B cell (primary cell): Measurements from ENCODE around the gene MYO18A. TPM values are rescaled to one million over a fixed set of nuclear protein-coding genes. Genes with fewer than 3 reads are reported as not detected.

Source experiments
- ATAC-seq: fragments of 200-7000 bp; cut with Tn5 transposase; one replicate; pipeline ENCODE4 v1.10.0; 2021; ENCODE audit warnings: low read depth, mild to moderate bottlenecking, moderate number of reproducible peaks, moderate library complexity
- CTCF ChIA-PET: fragments of 350-600 bp; sonication (Branson Sonifier 250); formaldehyde crosslinking; loops from one replicate; lab custom pipeline; 2021; ENCODE audit warnings: antibody characterized with exemption, inconsistent platforms; lab: Charles Lee
- POLR2A ChIA-PET: fragments of 350-600 bp; sonication (Branson Sonifier 250); formaldehyde crosslinking; loops from one replicate; lab custom pipeline; 2021; ENCODE audit warnings: antibody characterized with exemption; lab: Charles Lee
- DNase-seq: peaks from one replicate; pipeline ENCODE4 v3.0.0; 2013
- H2AFZ ChIP-seq: 2 replicates; pipeline ENCODE4 v1.6.1; 2012; ENCODE audit warnings: mild to moderate bottlenecking, low read depth, low read length; ENCODE audit not compliant: insufficient read depth, poor library complexity, severe bottlenecking
- H3K27ac ChIP-seq, 2 donors: 1 replicate in 1 of 2; 2 replicates in 1 of 2; pipeline ENCODE4 v1.5.1; 2012 to 2013; ENCODE audit warnings: low read length in 2 of 2, mild to moderate bottlenecking in 2 of 2, moderate library complexity in 1 of 2
- H3K27me3 ChIP-seq, 4 experiments: fragments of 200-600 bp in 1 of 4; sonication (generic) in 1 of 4; replicated peaks in 1 of 4; 1 replicate in 2 of 4; 2 replicates in 2 of 4; pipeline versions ENCODE4 v1.6.1 to v1.7.0; 2013 to 2016; ENCODE audit warnings: low read length in 3 of 4, mild to moderate bottlenecking in 2 of 4, mixed read lengths in 1 of 4, moderate library complexity in 1 of 4; ENCODE audit not compliant: insufficient read depth in 4 of 4, control insufficient read depth in 3 of 4; ENCODE audit errors: control extremely low read depth in 1 of 4
- H3K36me3 ChIP-seq, 2 experiments: replicated peaks in 1 of 2; 1 replicate in 1 of 2; 2 replicates in 1 of 2; pipeline versions ENCODE4 v1.6.1 to v1.7.1; 2013; ENCODE audit warnings: low read length in 1 of 2; ENCODE audit not compliant: insufficient read depth in 2 of 2, control insufficient read depth in 1 of 2; ENCODE audit errors: control extremely low read depth in 1 of 2, extremely low read depth in 1 of 2
- H3K4me1 ChIP-seq, 2 donors: fragments of 200-600 bp in 1 of 2; sonication (generic) in 1 of 2; 1 replicate in 1 of 2; 2 replicates in 1 of 2; pipeline versions ENCODE4 v1.5.1 to v1.6.1; 2013 to 2017; ENCODE audit warnings: low read length in 2 of 2; ENCODE audit not compliant: control insufficient read depth in 2 of 2, insufficient read depth in 2 of 2
- H3K4me2 ChIP-seq: replicated peaks from 2 replicates; pipeline ENCODE3; 2012; ENCODE audit warnings: mild to moderate bottlenecking, low read depth, low read length; ENCODE audit not compliant: poor library complexity, severe bottlenecking
- H3K4me3 ChIP-seq, 5 experiments: fragments of 200-600 bp in 1 of 5; sonication (generic) in 1 of 5; 1 replicate in 3 of 5; 2 replicates in 2 of 5; pipeline versions ENCODE4 v1.5.1 to v1.7.0; 2011 to 2016; ENCODE audit warnings: low read length in 4 of 5, mild to moderate bottlenecking in 4 of 5, low read depth in 2 of 5, control low read depth in 1 of 5, moderate library complexity in 1 of 5; ENCODE audit not compliant: insufficient read depth in 1 of 5; ENCODE audit errors: control extremely low read depth in 1 of 5, extremely low read depth in 1 of 5
- H3K79me2 ChIP-seq: fragments of 200-600 bp; sonication (generic); one replicate; pipeline ENCODE4 v1.6.0; 2016; ENCODE audit warnings: low read length; ENCODE audit not compliant: control insufficient read depth, insufficient read depth
- H3K9ac ChIP-seq: fragments of 200-600 bp; sonication (generic); 2 replicates; pipeline ENCODE4 v1.6.1; 2017; ENCODE audit warnings: mild to moderate bottlenecking, low read length, moderate library complexity
- H3K9me3 ChIP-seq, 3 donors: one replicate each; pipeline versions ENCODE4 v1.6.1 to v1.7.1; 2013; ENCODE audit warnings: low read length in 2 of 3; ENCODE audit not compliant: control insufficient read depth in 2 of 3, insufficient read depth in 1 of 3; ENCODE audit errors: control extremely low read depth in 1 of 3
- H4K20me1 ChIP-seq: 2 replicates; pipeline ENCODE4 v1.6.0; 2012; ENCODE audit warnings: mild to moderate bottlenecking, low read length; ENCODE audit not compliant: insufficient read depth, control insufficient read depth, poor library complexity, severe bottlenecking
- H3K27ac Mint-ChIP-seq: one replicate; pipeline ENCODE4 v1.8.0; 2021; ENCODE audit warnings: mixed read lengths
- H3K27me3 Mint-ChIP-seq: one replicate; pipeline ENCODE4 v1.8.0; 2021; ENCODE audit warnings: mixed read lengths
- H3K4me1 Mint-ChIP-seq: one replicate; pipeline ENCODE4 v1.8.0; 2021; ENCODE audit warnings: mixed read lengths
- H3K4me3 Mint-ChIP-seq: one replicate; pipeline ENCODE4 v1.8.0; 2021; ENCODE audit warnings: mixed read lengths
- H3K9me3 Mint-ChIP-seq: one replicate; pipeline ENCODE4 v1.8.0; 2022; ENCODE audit warnings: mixed read lengths; ENCODE audit not compliant: insufficient read depth
- CTCF ChIP-seq: fragments of 200-600 bp; IDR thresholded peaks from one replicate; pipeline ENCODE4 v1.8.0; 2022; ENCODE audit warnings: antibody characterized with exemption, mild to moderate bottlenecking
- EZH2 ChIP-seq: IDR thresholded peaks from 2 replicates; pipeline ENCODE4 v1.6.1; 2012; ENCODE audit warnings: borderline replicate concordance, low read depth, mild to moderate bottlenecking, moderate library complexity, low read length; ENCODE audit not compliant: insufficient read depth, poor library complexity, severe bottlenecking
- WGBS: methylation state at CpG from one replicate; pipeline ENCODE4 v1.1.5; 2013; ENCODE audit warnings: missing lambda C conversion rate; ENCODE audit not compliant: insufficient coverage; 5-methylcytosine and 5-hydroxymethylcytosine counted together
- intact Hi-C: fragments of 100-400 bp; cut with micrococcal nuclease; formaldehyde crosslinking; loops from one replicate; pipeline ENCODE4 v1.10.0; 2022
- polyA plus RNA-seq: library from polyadenylated mRNA; depleted of rRNA; stranded (reverse); fragments of >200 nt; gene quantifications from 2 replicates; pipeline ENCODE4 v1.2.3, GENCODE V29; 2012
- total RNA-seq, 2 donors: library from RNA; stranded (reverse); fragments of 120-200 nt in 1 of 2; gene quantifications; 1 replicate in 1 of 2; 2 replicates in 1 of 2; pipeline versions ENCODE4 v1.2.3 to v1.2.4, GENCODE V29; 2013 to 2022

The MYO18A gene
- total and polyA plus RNA-seq, 2 donors (not counting 1 experiment from before 2014, with no cell fraction given): 72.2 to 155 TPM

- H3K4me3 ChIP-seq: no peak overlapping the region
- no peaks in the 10 kb centered on the region for H3K9me3 ChIP-seq
- CTCF ChIA-PET: interaction anchor here (1.3 to 2.2 kb wide), 4 partner anchors 13 to 38 kb away, joined by 3 to 8 read pairs (median 4); partner anchors contain the start of gene MYO18A
- H2AFZ ChIP-seq: no peak overlapping the region
- WGBS: 95% methylated on average over 8 of the region's 11 CpGs
- H3K9me3 Mint-ChIP-seq: no peaks in the 10 kb centered on the region
- intact Hi-C loops: no loop called here
- H3K9ac ChIP-seq: no peak overlapping the region
- H3K27me3 Mint-ChIP-seq: no peaks in the 10 kb centered on the region
- no peak overlapping the region for H3K4me2 ChIP-seq
- no peaks in the 10 kb centered on the region for H4K20me1 ChIP-seq
- no peak for TF ChIP-seq CTCF
- no peak for TF ChIP-seq EZH2
- ATAC-seq (no peak), DNase-seq (no peak)
- peaks cover 0 to 3% of the 10 kb centered on the region in 2 donors for H3K4me1 ChIP-seq
- no peak overlapping the region for H3K27ac ChIP-seq
- H3K4me1 Mint-ChIP-seq: peaks cover 1% of the 10 kb centered on the region
- no peaks in the 10 kb centered on the region for H3K79me2 ChIP-seq
- POLR2A ChIA-PET: no interaction called here
- no peaks in the 10 kb centered on the region for H3K36me3 ChIP-seq
- H3K27me3 ChIP-seq: no peaks in the 10 kb centered on the region
- H3K27ac Mint-ChIP-seq: no peak overlapping the region
- H3K4me3 Mint-ChIP-seq: no peak overlapping the region
Measured at GRCh38 chr17:29162082-29162908, 17.9 kb downstream of the MYO18A start.

GRCh38 chr17:29160253-29160652 is 19.9 kb downstream of the MYO18A start:
- POLR2A ChIA-PET: no interaction called here
- Mint-ChIP-seq H3K4me1 (peaks cover 1% of the 10 kb centered on the region), H3K27ac (no peak overlapping the region), H3K4me3 (no peak overlapping the region), H3K27me3 (no peaks in the 10 kb centered on the region), H3K9me3 (no peaks in the 10 kb centered on the region)
- CTCF ChIA-PET: interaction anchor here (1.1 to 1.5 kb wide), 5 partner anchors 11 to 43 kb away, joined by 3 to 8 read pairs (median 3); partner anchors contain the start of gene MYO18A
- H3K27ac ChIP-seq: no peak overlapping the region
- no peak overlapping the region for H3K4me3 ChIP-seq
- H3K27me3 ChIP-seq: no peaks in the 10 kb centered on the region
- H3K36me3 ChIP-seq: no peaks in the 10 kb centered on the region
- no peak overlapping the region for H3K9ac ChIP-seq
- ATAC-seq: no peak
- TF ChIP-seq EZH2: no peak
- no peak for TF ChIP-seq CTCF
- peaks cover 0 to 3% of the 10 kb centered on the region in 2 donors for H3K4me1 ChIP-seq
- H3K4me2 ChIP-seq: no peak overlapping the region
- H4K20me1 ChIP-seq: no peaks in the 10 kb centered on the region
- DNase-seq: no peak
- intact Hi-C loops: no loop called here
- WGBS: no CpG with 5 or more reads among the region's 2 CpGs
- H3K9me3 ChIP-seq: no peaks in the 10 kb centered on the region
- H3K79me2 ChIP-seq: no peaks in the 10 kb centered on the region
- no peak overlapping the region for H2AFZ ChIP-seq
